HEK293 (cell line): ENCODE data around the gene CCDC85C.

Source experiments
- BCL11A ChIP-seq: fragments of 450-650 bp; formaldehyde crosslinking; IDR thresholded peaks from 2 replicates; pipeline ENCODE4 v1.5.1; 2016; ENCODE audit warnings: low read depth, missing biosample characterization, missing genetic modification characterization
- GLIS2 ChIP-seq: fragments of 450-650 bp; formaldehyde crosslinking; IDR thresholded peaks from 2 replicates; pipeline ENCODE4 v1.5.1; 2016; ENCODE audit warnings: missing biosample characterization, missing genetic modification characterization
- PBX3 ChIP-seq: sonication (generic); formaldehyde crosslinking; IDR thresholded peaks from 2 replicates; pipeline ENCODE4 v1.8.1; 2022; ENCODE audit warnings: mild to moderate bottlenecking, moderate library complexity, missing genetic modification reagents
- REST ChIP-seq: fragments of 450-650 bp; formaldehyde crosslinking; IDR thresholded peaks from 2 replicates; pipeline ENCODE4 v1.5.1; 2016; ENCODE audit warnings: missing biosample characterization, missing genetic modification characterization
- SCRT2 ChIP-seq: fragments of 450-650 bp; formaldehyde crosslinking; IDR thresholded peaks from 2 replicates; pipeline ENCODE4 v1.5.1; 2016; ENCODE audit warnings: missing biosample characterization, missing genetic modification characterization
- TRIM28 ChIP-seq: IDR thresholded peaks from 2 replicates; pipeline ENCODE4 v1.6.1; 2011; ENCODE audit warnings: low read length, control low read depth, borderline replicate concordance
- ZBTB21 ChIP-seq: fragments of 450-650 bp; formaldehyde crosslinking; IDR thresholded peaks from 2 replicates; pipeline ENCODE4 v1.5.1; 2017; ENCODE audit warnings: missing biosample characterization, missing genetic modification characterization
- ZBTB26 ChIP-seq: fragments of 450-650 bp; formaldehyde crosslinking; optimal IDR thresholded peaks from 2 replicates; pipeline ENCODE3; 2016; ENCODE audit warnings: missing biosample characterization, mild to moderate bottlenecking, missing genetic modification characterization
- ZBTB6 ChIP-seq: fragments of 450-650 bp; formaldehyde crosslinking; IDR thresholded peaks from 2 replicates; pipeline ENCODE4 v1.5.1; 2017; ENCODE audit warnings: missing biosample characterization, missing genetic modification characterization
- ZBTB7A ChIP-seq: fragments of 450-650 bp; formaldehyde crosslinking; IDR thresholded peaks from 2 replicates; pipeline ENCODE4 v1.5.1; 2016; ENCODE audit warnings: low read depth, missing biosample characterization, missing genetic modification characterization
- ZNF146 ChIP-seq: fragments of 450-650 bp; formaldehyde crosslinking; IDR thresholded peaks from 2 replicates; pipeline ENCODE4 v1.5.1; 2016; ENCODE audit warnings: missing biosample characterization, missing genetic modification characterization
- ZNF26 ChIP-seq: fragments of 450-650 bp; formaldehyde crosslinking; IDR thresholded peaks from 2 replicates; pipeline ENCODE4 v1.5.1; 2016; ENCODE audit warnings: missing biosample characterization, missing genetic modification characterization
- ZNF341 ChIP-seq: fragments of 450-650 bp; formaldehyde crosslinking; IDR thresholded peaks from 2 replicates; pipeline ENCODE4; 2016; ENCODE audit warnings: low read depth, missing biosample characterization, missing genetic modification characterization
- ZNF416 ChIP-seq: fragments of 450-650 bp; formaldehyde crosslinking; IDR thresholded peaks from 2 replicates; pipeline ENCODE4 v1.5.1; 2016; ENCODE audit warnings: missing biosample characterization, missing genetic modification characterization
- ZNF560 ChIP-seq: fragments of 450-650 bp; formaldehyde crosslinking; IDR thresholded peaks from 2 replicates; pipeline ENCODE4 v1.5.1; 2017; ENCODE audit warnings: missing biosample characterization, missing genetic modification characterization, borderline replicate concordance
- ZNF664 ChIP-seq: fragments of 450-650 bp; formaldehyde crosslinking; IDR thresholded peaks from 2 replicates; pipeline ENCODE4 v1.5.1; 2016; ENCODE audit warnings: missing biosample characterization, missing genetic modification characterization
- ZNF785 ChIP-seq: fragments of 450-650 bp; formaldehyde crosslinking; IDR thresholded peaks from 2 replicates; pipeline ENCODE4 v1.5.1; 2016; ENCODE audit warnings: missing biosample characterization, missing genetic modification characterization
- ZNF837 ChIP-seq: fragments of 450-650 bp; formaldehyde crosslinking; IDR thresholded peaks from 2 replicates; pipeline ENCODE4 v1.5.1; 2016; ENCODE audit warnings: missing biosample characterization, missing genetic modification characterization
- ZSCAN16 ChIP-seq: fragments of 450-650 bp; formaldehyde crosslinking; IDR thresholded peaks from 2 replicates; pipeline ENCODE4 v1.5.1; 2016; ENCODE audit warnings: missing biosample characterization, missing genetic modification characterization
- ZXDB ChIP-seq: fragments of 450-650 bp; formaldehyde crosslinking; IDR thresholded peaks from 2 replicates; pipeline ENCODE4 v1.5.1; 2016; ENCODE audit warnings: missing biosample characterization, missing genetic modification characterization

The CCDC85C gene

GRCh38 chr14:99573000-99573330, 31.0 kb downstream of the CCDC85C start (continued):
- TF ChIP-seq SCRT2 (tag by site-specific recombination) (peak; percentile 16), ZBTB21 (tag by site-specific recombination) (no peak), ZNF341 (no peak), BCL11A (tag by site-specific recombination) (no peak), PBX3 (CRISPR knock-in tag) (no peak), ZNF560 (no peak), GLIS2 (peak; percentile 25; the same call in 1 of the 2 replicates), ZNF26 (tag by site-specific recombination) (no peak), ZSCAN16 (tag by site-specific recombination) (no peak), TRIM28 (no peak), ZBTB7A (tag by site-specific recombination) (no peak), ZNF146 (tag by site-specific recombination) (no peak), ZXDB (no peak), ZNF837 (no peak), ZNF785 (tag by site-specific recombination) (no peak), ZBTB6 (0 out of 2 replicates have a peak, but pooled peaks have one; percentile 35), ZBTB26 (tag by site-specific recombination) (no peak), ZNF416 (no peak), REST (no peak), ZNF664 (tag by site-specific recombination) (no peak)
